ENCODE data around the gene KLF16. TPM values are rescaled to one million over a fixed set of nuclear protein-coding genes. Genes with fewer than 3 reads are reported as not detected.

The KLF16 gene
- total RNA-seq, 2 experiments from 2014 or later = 37.9 to 39.0 TPM

GRCh38 chr19:1823020-1823419 lies 40.4 kb downstream of the KLF16 start:
- Mint-ChIP-seq H3K27ac (no peak overlapping the region), H3K4me3 (no peak overlapping the region), H3K9me3 (no peaks in the 10 kb centered on the region), H3K27me3 (no peaks in the 10 kb centered on the region), H3K36me3 (peaks cover 14% of the 10 kb centered on the region), H3K4me1 (peaks cover 6% of the 10 kb centered on the region)
- DNase-seq = no peak

- no peak overlapping the region for H3K27ac Mint-ChIP-seq
- H3K9me3 Mint-ChIP-seq = no peaks in the 10 kb centered on the region
- DNase-seq = no peak
- peaks cover 6% of the 10 kb centered on the region for H3K4me1 Mint-ChIP-seq
- peaks cover 14% of the 10 kb centered on the region for H3K36me3 Mint-ChIP-seq
- H3K4me3 Mint-ChIP-seq = no peak overlapping the region
- no peaks in the 10 kb centered on the region for H3K27me3 Mint-ChIP-seq
These were observed 41.2 kb downstream of the KLF16 start for GRCh38 chr19:1822210-1822609.

- no peaks in the 10 kb centered on the region for H3K9me3 Mint-ChIP-seq
- DNase-seq = no peak
- H3K4me3 Mint-ChIP-seq = no peak overlapping the region
- peaks cover 1% of the 10 kb centered on the region for H3K4me1 Mint-ChIP-seq
- H3K27ac Mint-ChIP-seq = no peak overlapping the region
- peaks cover 10% of the 10 kb centered on the region for H3K36me3 Mint-ChIP-seq
- H3K27me3 Mint-ChIP-seq = no peaks in the 10 kb centered on the region
These were observed 43.8 kb downstream of the KLF16 start for GRCh38 chr19:1819341-1820255.

- Mint-ChIP-seq H3K4me1 (no peaks in the 10 kb centered on the region), H3K27me3 (no peaks in the 10 kb centered on the region), H3K4me3 (no peak overlapping the region), H3K9me3 (no peaks in the 10 kb centered on the region), H3K27ac (no peak overlapping the region), H3K36me3 (peaks cover 7% of the 10 kb centered on the region)
- DNase-seq = no peak
These were observed 44.7 kb downstream of the KLF16 start for GRCh38 chr19:1818549-1819195.

- no peak for DNase-seq
- Mint-ChIP-seq H3K4me3 (no peak overlapping the region), H3K27ac (no peak overlapping the region), H3K4me1 (peaks cover 5% of the 10 kb centered on the region), H3K27me3 (no peaks in the 10 kb centered on the region), H3K9me3 (no peaks in the 10 kb centered on the region), H3K36me3 (peaks cover 7% of the 10 kb centered on the region)
These were observed 45.7 kb downstream of the KLF16 start for GRCh38 chr19:1817553-1818179.

GRCh38 chr19:1816530-1817298 lies 46.7 kb downstream of the KLF16 start:
- H3K4me3 Mint-ChIP-seq = no peak overlapping the region
- no peaks in the 10 kb centered on the region for H3K27me3 Mint-ChIP-seq

GRCh38 chr19:1815605-1816529 lies 47.5 kb downstream of the KLF16 start:
- H3K27me3 Mint-ChIP-seq = no peaks in the 10 kb centered on the region
- no peak overlapping the region for H3K4me3 Mint-ChIP-seq
- no peaks in the 10 kb centered on the region for H3K9me3 Mint-ChIP-seq
- no peak overlapping the region for H3K27ac Mint-ChIP-seq
- H3K36me3 Mint-ChIP-seq = peaks cover 3% of the 10 kb centered on the region
- H3K4me1 Mint-ChIP-seq = peaks cover 12% of the 10 kb centered on the region
- no peak for DNase-seq

More at GRCh38 chr19:1816530-1817298, 46.7 kb downstream of the KLF16 start:
- peaks cover 9% of the 10 kb centered on the region for H3K4me1 Mint-ChIP-seq
- H3K27ac Mint-ChIP-seq = no peak overlapping the region
- H3K9me3 Mint-ChIP-seq = no peaks in the 10 kb centered on the region
- peaks cover 7% of the 10 kb centered on the region for H3K36me3 Mint-ChIP-seq
- no peak for DNase-seq

GRCh38 chr19:1814833-1815604 lies 48.4 kb downstream of the KLF16 start:
- Mint-ChIP-seq H3K4me1 (peaks cover 12% of the 10 kb centered on the region), H3K27ac (no peak overlapping the region), H3K27me3 (no peaks in the 10 kb centered on the region), H3K36me3 (no peaks in the 10 kb centered on the region), H3K4me3 (no peak overlapping the region), H3K9me3 (no peaks in the 10 kb centered on the region)
- no peak for DNase-seq

- Mint-ChIP-seq H3K4me3 (no peak overlapping the region), H3K4me1 (peaks cover 12% of the 10 kb centered on the region), H3K9me3 (no peaks in the 10 kb centered on the region)
These were observed 49.0 kb downstream of the KLF16 start for GRCh38 chr19:1814391-1814790.

GRCh38 chr19:1813192-1814182 lies 49.9 kb downstream of the KLF16 start:
- H3K27ac Mint-ChIP-seq = peak overlapping the region; percentile 69
- H3K4me3 Mint-ChIP-seq = peak overlapping the region; percentile 86
- no peak for DNase-seq
- H3K27me3 Mint-ChIP-seq = no peaks in the 10 kb centered on the region
- H3K36me3 Mint-ChIP-seq = no peaks in the 10 kb centered on the region
- H3K9me3 Mint-ChIP-seq = no peaks in the 10 kb centered on the region
- peaks cover 12% of the 10 kb centered on the region for H3K4me1 Mint-ChIP-seq

More at GRCh38 chr19:1814391-1814790, 49.0 kb downstream of the KLF16 start:
- no peak for DNase-seq
- Mint-ChIP-seq H3K36me3 (no peaks in the 10 kb centered on the region), H3K27me3 (no peaks in the 10 kb centered on the region), H3K27ac (no peak overlapping the region)

- H3K27ac Mint-ChIP-seq = peak overlapping the region; percentile 69
- peak; percentile 86 for DNase-seq
- no peaks in the 10 kb centered on the region for H3K9me3 Mint-ChIP-seq
- no peaks in the 10 kb centered on the region for H3K36me3 Mint-ChIP-seq
- peak overlapping the region; percentile 86 for H3K4me3 Mint-ChIP-seq
- no peaks in the 10 kb centered on the region for H3K27me3 Mint-ChIP-seq
- H3K4me1 Mint-ChIP-seq = peaks cover 12% of the 10 kb centered on the region
These were observed 50.8 kb downstream of the KLF16 start for GRCh38 chr19:1812426-1813191.

- H3K36me3 Mint-ChIP-seq = no peaks in the 10 kb centered on the region
- H3K27me3 Mint-ChIP-seq = no peaks in the 10 kb centered on the region
- no peaks in the 10 kb centered on the region for H3K9me3 Mint-ChIP-seq
- peak within 1 kb of the TSS; percentile 69 for H3K27ac Mint-ChIP-seq
- DNase-seq = peak; percentile 64
- peaks cover 12% of the 10 kb centered on the region for H3K4me1 Mint-ChIP-seq
- H3K4me3 Mint-ChIP-seq = peak within 1 kb of the TSS; percentile 86
These were observed 51.4 kb downstream of the KLF16 start, which contains the start of gene ATP8B3 for GRCh38 chr19:1811942-1812425. Gene ATP8B3, minus strand, starts transcription at chr19:1812276. Its CDS starts 540 bp downstream, at chr19:1811736.

Measured in activated naive CD8-positive, alpha-beta T cell treated with anti-CD3 and anti-CD28 coated beads for 36 hours (primary cell).